HUES64 (cell line): Measurements from ENCODE around the gene HSD3B7.

ENCODE experiments used
- H3K27ac ChIP-seq: 2 replicates; pipeline ENCODE4 v1.7.0; 2013; ENCODE audit warnings: low read depth, low read length, inconsistent platforms
- H3K27me3 ChIP-seq: 2 replicates; pipeline ENCODE4 v1.6.1; 2013; ENCODE audit warnings: mild to moderate bottlenecking, low read length; ENCODE audit not compliant: insufficient read depth
- H3K36me3 ChIP-seq: 2 replicates; pipeline ENCODE4 v1.6.1; 2013; ENCODE audit warnings: mild to moderate bottlenecking, low read length; ENCODE audit not compliant: insufficient read depth
- H3K4me1 ChIP-seq: 2 replicates; pipeline ENCODE4 v1.6.1; 2013; ENCODE audit warnings: mild to moderate bottlenecking, low read length, moderate library complexity; ENCODE audit not compliant: insufficient read depth
- H3K4me3 ChIP-seq: 2 replicates; pipeline ENCODE4 v1.5.1; 2013; ENCODE audit warnings: mild to moderate bottlenecking, low read length, moderate library complexity
- H3K9ac ChIP-seq: 2 replicates; pipeline ENCODE4 v1.6.1; 2013; ENCODE audit warnings: mild to moderate bottlenecking, low read depth, low read length
- H3K9me3 ChIP-seq: 2 replicates; pipeline ENCODE4 v1.6.1; 2013; ENCODE audit warnings: low read depth, low read length; ENCODE audit not compliant: insufficient read depth
- WGBS: fragments of 150-250, 120-280 bp; methylation state at CpG from one replicate; pipeline ENCODE4 v1.1.7; 2013; ENCODE audit warnings: missing lambda C conversion rate; 5-methylcytosine and 5-hydroxymethylcytosine counted together

HSD3B7 gene

DNA sequence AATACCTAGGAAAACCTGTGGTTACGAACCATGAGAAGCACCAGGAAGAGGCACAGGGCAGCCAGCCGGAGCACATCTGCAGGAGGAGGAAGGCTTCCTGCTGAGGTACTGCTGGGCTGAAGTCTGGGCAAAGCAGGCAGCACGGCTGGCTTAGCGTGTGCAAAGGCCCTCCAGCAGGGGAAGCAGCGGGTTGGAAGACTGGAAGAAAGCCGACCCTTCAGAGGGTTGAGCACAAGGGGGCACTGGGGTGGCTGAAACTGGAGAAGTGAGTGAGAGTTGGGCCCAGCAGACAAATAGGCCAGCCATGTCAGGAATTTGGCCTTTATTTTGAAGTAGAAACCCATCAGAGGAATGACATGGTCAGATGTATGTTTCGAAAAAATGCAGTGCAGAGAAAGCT, 12.1 kb upstream of the HSD3B7 start:
- Histone ChIP-seq H3K27ac (no peak overlapping the region), H3K9me3 (no peaks in the 10 kb centered on the region), H3K36me3 (peaks cover 86% of the 10 kb centered on the region), H3K4me3 (no peak overlapping the region), H3K27me3 (no peaks in the 10 kb centered on the region), H3K4me1 (no peaks in the 10 kb centered on the region), H3K9ac (no peak overlapping the region)
- WGBS: 85% methylated on average over 7 of the region's 7 CpGs

DNA sequence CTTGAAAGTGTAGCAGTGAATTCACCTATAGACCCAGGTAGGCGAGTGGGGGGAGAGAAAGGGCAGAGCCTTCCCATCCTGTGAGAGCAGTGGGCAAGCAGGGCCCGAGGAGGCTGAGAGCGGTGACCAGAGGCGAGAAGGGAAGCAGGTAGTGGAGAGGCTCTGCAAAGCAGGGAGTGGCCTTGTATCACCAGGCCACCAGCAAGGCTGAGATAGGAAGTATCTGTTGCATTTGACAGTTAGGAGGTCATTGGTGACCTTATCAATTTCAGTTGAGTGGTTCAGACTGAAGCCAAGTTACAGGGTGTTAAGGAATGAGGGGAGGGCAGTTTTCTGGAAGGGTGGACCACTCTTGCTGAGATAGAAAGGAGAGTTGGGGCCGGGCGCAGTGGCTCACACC, 10.7 kb upstream of the HSD3B7 start:
- H3K9me3 ChIP-seq: no peaks in the 10 kb centered on the region
- no peaks in the 10 kb centered on the region for H3K4me1 ChIP-seq
- WGBS: 97% methylated on average over 6 of the region's 6 CpGs
- H3K4me3 ChIP-seq: no peak overlapping the region
- no peak overlapping the region for H3K9ac ChIP-seq
- H3K36me3 ChIP-seq: peaks cover 84% of the 10 kb centered on the region
- H3K27me3 ChIP-seq: no peaks in the 10 kb centered on the region
- H3K27ac ChIP-seq: no peak overlapping the region

DNA sequence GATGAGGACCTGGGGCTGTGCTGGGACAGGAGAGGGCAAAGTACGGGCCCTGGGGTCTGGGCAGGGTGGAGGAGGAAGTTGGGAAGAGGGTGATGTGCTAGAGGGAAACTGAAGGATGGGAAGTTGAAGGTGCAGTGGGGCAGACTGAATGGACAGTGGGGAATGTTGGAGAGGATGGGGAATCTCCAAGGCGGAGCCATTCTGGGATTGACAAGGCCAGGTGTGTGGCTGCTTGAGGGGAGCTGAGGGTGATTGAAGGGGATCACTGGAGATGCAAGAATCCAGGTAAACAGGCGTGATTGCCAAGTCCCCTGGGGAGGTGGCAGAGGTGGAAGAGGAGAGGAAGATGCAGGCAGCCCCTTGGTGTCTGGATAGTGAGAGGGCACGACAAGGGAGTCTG, 8.5 kb upstream of the HSD3B7 start:
- no peak overlapping the region for H3K4me3 ChIP-seq
- no peak overlapping the region for H3K27ac ChIP-seq
- peaks cover 82% of the 10 kb centered on the region for H3K36me3 ChIP-seq
- no peaks in the 10 kb centered on the region for H3K4me1 ChIP-seq
- WGBS: 94% methylated on average over 4 of the region's 4 CpGs
- no peaks in the 10 kb centered on the region for H3K9me3 ChIP-seq
- H3K27me3 ChIP-seq: no peaks in the 10 kb centered on the region
- H3K9ac ChIP-seq: no peak overlapping the region

DNA sequence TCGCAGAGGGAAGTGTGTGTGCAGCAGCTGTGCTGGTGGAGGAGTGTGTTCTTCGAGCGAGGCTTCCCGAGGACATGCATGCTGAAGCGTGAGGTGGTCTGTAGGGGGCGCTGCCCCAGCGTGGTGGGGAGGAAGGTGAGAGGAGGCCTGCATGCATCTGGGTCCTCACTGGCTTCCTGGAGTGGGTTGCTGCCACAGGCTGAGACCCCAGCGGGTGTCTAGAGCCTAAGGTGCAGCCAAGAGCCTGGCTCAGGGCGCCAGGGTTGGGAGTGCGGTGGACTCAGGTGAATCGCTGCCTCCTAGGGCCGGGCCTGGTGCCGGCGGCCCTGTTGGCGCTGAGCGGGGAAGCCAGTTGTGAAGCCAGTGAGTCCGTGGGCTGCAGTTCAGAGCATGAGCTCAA, 7.5 kb upstream of the HSD3B7 start:
- no peak overlapping the region for H3K4me3 ChIP-seq
- no peaks in the 10 kb centered on the region for H3K27me3 ChIP-seq
- H3K9me3 ChIP-seq: no peaks in the 10 kb centered on the region
- H3K27ac ChIP-seq: no peak overlapping the region
- WGBS: 84% methylated on average over 17 of the region's 17 CpGs
- no peaks in the 10 kb centered on the region for H3K4me1 ChIP-seq
- no peak overlapping the region for H3K9ac ChIP-seq
- H3K36me3 ChIP-seq: peaks cover 78% of the 10 kb centered on the region

DNA sequence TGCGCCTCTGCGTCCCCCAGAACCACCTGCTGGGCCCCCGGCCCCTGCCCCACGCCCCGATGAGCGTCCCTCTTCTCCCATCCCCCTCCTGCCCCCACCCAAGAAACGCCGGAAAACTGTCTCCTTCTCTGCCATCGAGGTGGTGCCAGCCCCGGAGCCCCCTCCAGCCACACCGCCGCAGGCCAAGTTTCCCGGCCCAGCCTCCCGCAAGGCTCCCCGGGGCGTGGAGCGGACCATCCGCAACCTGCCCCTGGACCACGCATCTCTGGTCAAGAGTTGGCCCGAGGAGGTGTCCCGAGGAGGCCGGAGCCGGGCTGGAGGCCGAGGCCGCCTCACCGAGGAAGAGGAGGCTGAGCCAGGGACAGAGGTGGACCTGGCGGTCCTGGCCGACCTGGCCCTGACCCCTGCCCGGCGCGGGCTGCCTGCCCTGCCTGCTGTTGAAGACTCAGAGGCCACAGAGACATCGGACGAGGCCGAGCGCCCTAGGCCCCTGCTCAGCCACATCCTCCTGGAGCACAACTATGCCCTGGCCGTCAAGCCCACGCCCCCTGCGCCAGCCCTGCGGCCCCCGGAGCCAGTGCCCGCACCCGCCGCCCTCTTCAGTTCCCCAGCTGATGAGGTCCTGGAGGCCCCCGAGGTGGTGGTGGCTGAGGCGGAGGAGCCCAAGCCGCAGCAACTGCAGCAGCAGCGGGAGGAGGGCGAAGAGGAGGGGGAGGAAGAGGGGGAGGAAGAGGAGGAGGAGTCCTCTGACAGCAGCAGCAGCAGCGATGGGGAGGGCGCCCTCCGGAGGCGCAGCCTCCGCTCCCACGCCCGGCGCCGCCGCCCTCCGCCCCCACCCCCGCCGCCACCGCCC, 5.6 kb upstream of the HSD3B7 start:
- peaks cover 74% of the 10 kb centered on the region for H3K36me3 ChIP-seq
- no peaks in the 10 kb centered on the region for H3K27me3 ChIP-seq
- 94% methylated on average over 62 of the region's 62 CpGs for WGBS
- no peak overlapping the region for H3K9ac ChIP-seq
- no peak overlapping the region for H3K4me3 ChIP-seq
- no peak overlapping the region for H3K27ac ChIP-seq
- H3K9me3 ChIP-seq: no peaks in the 10 kb centered on the region
- H3K4me1 ChIP-seq: no peaks in the 10 kb centered on the region

DNA sequence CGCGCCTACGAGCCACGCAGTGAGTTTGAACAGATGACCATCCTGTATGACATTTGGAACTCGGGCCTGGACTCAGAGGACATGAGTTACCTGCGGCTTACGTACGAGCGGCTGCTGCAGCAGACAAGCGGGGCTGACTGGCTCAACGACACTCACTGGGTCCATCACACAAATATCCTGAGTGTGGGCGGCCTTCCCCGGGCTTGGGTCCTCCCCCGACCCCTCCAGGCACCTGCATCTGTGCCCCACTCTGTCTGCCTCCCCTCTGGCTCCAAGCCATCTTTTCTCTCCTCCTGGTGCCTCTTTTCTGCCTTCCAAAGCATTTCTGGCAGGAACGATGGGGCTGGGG, 5.0 kb upstream of the HSD3B7 start:
- 95% methylated on average over 15 of the region's 15 CpGs for WGBS
- Histone ChIP-seq H3K27ac (no peak overlapping the region), H3K27me3 (no peaks in the 10 kb centered on the region), H3K9ac (no peak overlapping the region), H3K4me3 (no peak overlapping the region), H3K9me3 (no peaks in the 10 kb centered on the region), H3K4me1 (no peaks in the 10 kb centered on the region), H3K36me3 (peaks cover 71% of the 10 kb centered on the region)

DNA sequence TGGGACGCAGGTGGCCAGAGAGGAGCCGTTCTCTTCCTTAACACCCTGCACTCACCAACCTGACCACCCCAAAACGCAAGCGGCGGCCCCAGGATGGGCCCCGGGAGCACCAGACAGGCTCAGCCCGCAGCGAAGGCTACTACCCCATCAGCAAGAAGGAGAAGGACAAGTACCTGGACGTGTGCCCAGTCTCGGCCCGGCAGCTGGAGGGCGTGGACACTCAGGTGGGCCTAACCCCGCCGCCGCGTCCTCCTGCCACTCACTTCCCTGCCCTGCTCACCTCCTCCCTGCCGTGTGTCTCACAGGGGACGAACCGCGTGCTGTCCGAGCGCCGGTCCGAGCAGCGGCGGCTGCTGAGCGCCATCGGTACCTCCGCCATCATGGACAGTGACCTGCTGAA, 4.6 kb upstream of the HSD3B7 start:
- no peaks in the 10 kb centered on the region for H3K4me1 ChIP-seq
- H3K36me3 ChIP-seq: peaks cover 67% of the 10 kb centered on the region
- no peak overlapping the region for H3K4me3 ChIP-seq
- no peaks in the 10 kb centered on the region for H3K27me3 ChIP-seq
- H3K9ac ChIP-seq: no peak overlapping the region
- H3K9me3 ChIP-seq: no peaks in the 10 kb centered on the region
- H3K27ac ChIP-seq: no peak overlapping the region
- WGBS: 97% methylated on average over 29 of the region's 29 CpGs

DNA sequence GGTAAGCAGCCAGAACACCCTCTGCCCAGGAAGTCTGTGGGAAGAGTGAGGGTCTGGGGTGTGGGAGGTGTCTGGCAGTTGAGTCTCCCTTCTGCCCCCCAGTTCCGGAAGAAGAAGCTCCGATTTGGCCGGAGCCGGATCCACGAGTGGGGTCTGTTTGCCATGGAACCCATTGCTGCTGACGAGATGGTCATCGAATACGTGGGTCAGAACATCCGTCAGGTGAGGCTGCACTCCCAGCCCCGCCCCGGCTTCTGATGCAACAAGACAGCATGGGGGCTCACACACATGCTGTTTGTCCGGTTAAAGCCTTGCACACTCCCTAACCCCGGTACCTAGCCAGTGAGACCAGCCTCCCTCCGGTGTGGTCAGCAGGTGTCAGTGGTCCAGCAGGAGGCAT, 4.0 kb upstream of the HSD3B7 start:
- WGBS: 96% methylated on average over 14 of the region's 14 CpGs

DNA sequence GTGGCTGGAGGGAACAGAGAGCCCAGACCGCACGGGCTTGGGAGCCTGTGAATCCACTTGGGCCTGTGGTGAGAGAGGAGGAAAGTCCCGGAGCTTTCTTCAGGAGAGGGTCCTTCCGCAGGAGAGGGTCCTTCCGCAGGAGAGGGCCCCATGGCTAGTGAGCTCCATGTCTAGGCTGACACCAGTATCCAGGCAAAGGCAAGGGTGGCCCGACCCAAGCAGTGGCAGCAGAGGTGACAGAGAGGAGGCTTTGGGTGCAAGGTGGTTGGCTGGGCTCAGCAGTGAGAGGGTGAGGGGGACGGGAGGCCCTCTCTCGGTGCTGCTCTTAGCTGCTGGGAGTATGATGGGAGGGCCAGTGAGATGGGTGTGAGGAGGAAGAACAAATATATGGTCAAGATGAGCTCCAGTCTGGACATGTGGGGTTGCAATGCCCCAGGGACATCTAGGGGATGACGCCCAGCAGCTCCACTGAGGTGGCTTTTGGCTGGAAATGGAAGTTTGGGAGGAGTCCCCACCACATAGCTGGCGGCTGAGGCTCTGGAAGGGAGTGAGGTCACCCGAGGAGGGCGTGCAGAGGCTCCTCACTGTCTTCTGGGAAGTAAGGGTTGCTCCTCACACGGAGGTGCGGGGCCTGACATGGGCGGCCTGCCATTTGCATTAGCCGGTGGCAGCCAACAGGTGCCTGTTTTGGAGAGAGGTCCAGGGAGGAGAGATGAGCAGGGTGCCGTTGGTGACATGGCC, 2.3 kb upstream of the HSD3B7 start:
- no peak overlapping the region for H3K9ac ChIP-seq
- no peaks in the 10 kb centered on the region for H3K27me3 ChIP-seq
- no peak overlapping the region for H3K27ac ChIP-seq
- H3K4me3 ChIP-seq: no peak overlapping the region
- peaks cover 52% of the 10 kb centered on the region for H3K36me3 ChIP-seq
- no peaks in the 10 kb centered on the region for H3K9me3 ChIP-seq
- no peaks in the 10 kb centered on the region for H3K4me1 ChIP-seq
- WGBS: 93% methylated on average over 17 of the region's 17 CpGs

More for the DNA sequence above, 4.0 kb upstream of the HSD3B7 start:
- Histone ChIP-seq H3K4me1 (no peaks in the 10 kb centered on the region), H3K27me3 (no peaks in the 10 kb centered on the region), H3K4me3 (no peak overlapping the region), H3K27ac (no peak overlapping the region), H3K9ac (no peak overlapping the region), H3K9me3 (no peaks in the 10 kb centered on the region), H3K36me3 (peaks cover 62% of the 10 kb centered on the region)

DNA sequence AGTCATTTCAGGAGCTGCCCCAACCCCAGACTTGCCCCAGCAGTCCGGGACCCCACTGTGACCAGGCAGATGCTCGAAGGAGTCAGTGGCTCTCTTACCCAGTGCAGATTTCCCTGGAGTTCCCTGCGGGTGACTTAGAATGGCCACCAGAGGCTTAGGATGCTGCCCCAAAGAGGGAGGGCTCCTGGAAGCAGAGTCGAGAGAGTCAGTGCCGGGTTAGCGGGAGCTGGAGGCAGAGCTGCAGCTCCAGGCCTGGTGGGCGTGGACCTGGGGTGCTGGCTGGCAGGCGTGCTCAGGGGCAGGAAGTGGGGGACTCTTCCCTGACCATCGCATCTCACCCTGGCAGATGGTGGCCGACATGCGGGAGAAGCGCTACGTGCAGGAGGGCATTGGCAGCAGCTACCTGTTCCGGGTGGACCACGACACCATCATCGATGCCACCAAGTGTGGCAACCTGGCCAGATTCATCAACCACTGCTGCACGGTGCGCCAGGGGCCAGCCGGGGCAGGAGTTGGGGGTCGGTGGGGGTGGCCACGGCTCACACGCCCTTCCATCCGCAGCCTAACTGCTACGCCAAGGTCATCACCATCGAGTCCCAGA, 1.6 kb upstream of the HSD3B7 start:
- no peaks in the 10 kb centered on the region for H3K9me3 ChIP-seq
- WGBS: 94% methylated on average over 25 of the region's 25 CpGs
- H3K36me3 ChIP-seq: peaks cover 48% of the 10 kb centered on the region
- H3K4me1 ChIP-seq: no peaks in the 10 kb centered on the region
- no peak overlapping the region for H3K4me3 ChIP-seq
- no peak overlapping the region for H3K9ac ChIP-seq
- H3K27ac ChIP-seq: no peak overlapping the region
- no peaks in the 10 kb centered on the region for H3K27me3 ChIP-seq

DNA sequence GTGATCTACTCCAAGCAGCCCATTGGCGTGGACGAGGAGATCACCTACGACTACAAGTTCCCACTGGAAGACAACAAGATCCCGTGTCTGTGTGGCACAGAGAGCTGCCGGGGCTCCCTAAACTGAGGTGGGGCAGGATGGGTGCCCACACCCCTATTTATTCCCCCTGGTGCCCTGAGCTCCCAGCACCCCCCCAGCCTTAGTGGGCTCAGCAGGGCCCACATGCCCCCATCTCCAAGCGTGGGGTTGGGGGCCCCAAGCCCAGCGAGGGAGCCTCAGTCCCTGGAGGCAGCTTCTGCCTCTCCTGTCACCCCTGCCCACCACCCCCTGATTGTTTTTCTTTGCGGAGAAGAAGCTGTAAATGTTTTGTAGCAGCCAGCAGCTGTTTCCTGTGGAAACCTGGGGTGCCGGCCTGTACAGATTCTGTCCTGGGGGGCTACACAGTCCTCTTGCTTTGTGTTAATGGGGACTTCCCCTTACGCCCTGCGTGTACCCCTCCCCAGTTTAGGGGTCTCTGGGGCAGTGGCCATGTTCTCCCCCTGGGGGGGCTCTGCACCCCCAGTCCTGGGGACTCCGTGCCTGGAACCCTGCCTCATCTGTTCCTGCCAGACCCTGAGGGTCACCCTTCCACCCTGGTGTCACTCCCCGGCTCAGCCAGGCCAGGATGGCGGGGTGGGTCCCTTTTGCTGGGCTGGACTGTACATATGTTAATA, 953 bp upstream of the HSD3B7 start:
- H3K27ac ChIP-seq: no peak overlapping the region
- no peaks in the 10 kb centered on the region for H3K9me3 ChIP-seq
- no peaks in the 10 kb centered on the region for H3K4me1 ChIP-seq
- WGBS: 93% methylated on average over 14 of the region's 14 CpGs
- H3K4me3 ChIP-seq: no peak overlapping the region
- peaks cover 43% of the 10 kb centered on the region for H3K36me3 ChIP-seq
- no peak overlapping the region for H3K9ac ChIP-seq
- H3K27me3 ChIP-seq: no peaks in the 10 kb centered on the region
